Retina (tissue), 1 donor: Measurements from ENCODE around the gene ZDHHC20.
A peak's percentile ranks its signal among the peaks of the same experiment; 100 is the strongest.

Source experiments
- DNase-seq: peaks from one replicate; pipeline ENCODE4 v3.0.0-alpha.2; 2016

The ZDHHC20 gene, protein sequence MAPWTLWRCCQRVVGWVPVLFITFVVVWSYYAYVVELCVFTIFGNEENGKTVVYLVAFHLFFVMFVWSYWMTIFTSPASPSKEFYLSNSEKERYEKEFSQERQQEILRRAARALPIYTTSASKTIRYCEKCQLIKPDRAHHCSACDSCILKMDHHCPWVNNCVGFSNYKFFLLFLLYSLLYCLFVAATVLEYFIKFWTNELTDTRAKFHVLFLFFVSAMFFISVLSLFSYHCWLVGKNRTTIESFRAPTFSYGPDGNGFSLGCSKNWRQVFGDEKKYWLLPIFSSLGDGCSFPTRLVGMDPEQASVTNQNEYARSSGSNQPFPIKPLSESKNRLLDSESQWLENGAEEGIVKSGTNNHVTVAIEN

DNA sequence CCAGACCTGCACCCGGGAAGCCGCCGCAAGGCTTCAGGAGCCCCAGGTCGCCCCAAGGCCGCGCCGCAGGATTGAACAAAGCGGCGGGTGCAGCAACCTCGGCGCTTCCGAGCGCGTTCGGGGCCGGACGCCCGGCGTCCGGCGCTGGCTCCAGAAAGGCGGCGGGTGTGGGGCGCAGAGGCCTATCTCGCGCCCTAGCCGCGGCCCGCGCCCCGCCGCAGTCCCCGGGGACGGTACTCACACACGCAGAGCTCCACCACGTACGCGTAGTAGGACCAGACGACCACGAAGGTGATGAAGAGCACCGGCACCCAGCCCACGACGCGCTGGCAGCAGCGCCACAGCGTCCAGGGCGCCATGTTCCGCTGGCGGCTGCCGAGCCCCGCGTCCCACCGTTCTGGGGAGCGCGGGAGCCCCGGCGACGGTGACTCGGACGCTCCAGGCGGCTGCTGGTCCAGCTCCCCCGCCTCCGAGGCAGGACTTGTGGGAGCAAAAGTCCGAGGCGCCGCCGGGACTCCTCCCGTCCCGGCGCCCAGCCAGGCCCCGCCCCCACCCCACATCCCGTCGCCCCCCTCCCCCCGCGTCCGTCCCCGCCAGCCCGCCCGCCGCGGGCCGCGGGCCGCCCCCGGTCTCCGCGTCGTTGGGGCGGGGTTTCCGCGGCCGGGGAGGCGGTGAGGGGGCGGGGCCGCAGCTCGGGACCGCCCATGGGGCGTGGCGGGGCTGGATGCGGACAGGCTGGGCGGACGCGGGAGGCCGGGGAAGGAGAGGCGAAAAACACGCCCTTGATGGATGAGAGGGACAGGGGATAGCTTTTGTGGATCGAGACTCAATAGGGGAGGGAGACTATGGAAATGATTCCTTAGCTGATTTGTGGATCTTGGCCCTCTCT lies at the start of gene ZDHHC20:
ZDHHC20 (minus strand) TSS at position 491 of the 889 bp plus-strand sequence; CDS start at position 359, 132 bp downstream.
- peak; percentile 89 for DNase-seq

DNA sequence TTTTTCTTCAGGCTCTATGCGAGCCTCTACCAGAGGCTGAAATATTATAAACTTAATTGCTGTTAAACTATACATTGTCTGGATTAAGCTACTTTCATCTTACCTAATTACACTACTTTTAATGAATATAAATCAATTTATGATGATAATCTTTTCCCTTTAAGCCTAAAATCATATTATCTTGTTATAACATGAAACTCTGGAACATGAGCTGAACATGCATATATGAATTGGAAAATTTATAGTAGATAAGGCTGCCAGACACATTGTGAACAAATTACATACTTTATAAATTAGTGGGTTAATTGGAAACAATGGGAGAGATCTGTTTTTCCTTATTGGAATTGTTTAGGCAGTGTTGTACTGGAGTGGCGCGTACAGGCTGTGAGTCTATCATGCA lies 45.3 kb upstream of the ZDHHC20 start:
- no peak for DNase-seq

DNA sequence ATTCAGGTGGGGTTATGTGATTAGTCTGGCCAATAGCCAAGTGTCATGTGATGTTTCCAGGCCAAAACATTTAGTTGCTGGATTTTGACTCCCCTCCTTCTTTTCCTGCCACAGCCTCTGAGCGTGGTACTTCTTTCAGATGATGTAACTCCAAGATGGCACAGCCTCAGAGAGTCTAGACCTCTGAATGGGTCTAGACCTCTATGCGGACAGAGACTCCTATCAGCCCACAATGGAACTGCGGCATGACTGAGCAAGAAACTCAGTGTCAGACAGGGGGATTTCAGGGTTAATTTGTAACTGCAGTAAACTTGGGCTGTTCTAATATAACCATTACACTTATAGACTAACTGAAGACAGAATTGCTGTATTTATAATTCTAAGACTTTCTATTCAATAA lies 42.6 kb upstream of the ZDHHC20 start:
- DNase-seq: no peak

DNA sequence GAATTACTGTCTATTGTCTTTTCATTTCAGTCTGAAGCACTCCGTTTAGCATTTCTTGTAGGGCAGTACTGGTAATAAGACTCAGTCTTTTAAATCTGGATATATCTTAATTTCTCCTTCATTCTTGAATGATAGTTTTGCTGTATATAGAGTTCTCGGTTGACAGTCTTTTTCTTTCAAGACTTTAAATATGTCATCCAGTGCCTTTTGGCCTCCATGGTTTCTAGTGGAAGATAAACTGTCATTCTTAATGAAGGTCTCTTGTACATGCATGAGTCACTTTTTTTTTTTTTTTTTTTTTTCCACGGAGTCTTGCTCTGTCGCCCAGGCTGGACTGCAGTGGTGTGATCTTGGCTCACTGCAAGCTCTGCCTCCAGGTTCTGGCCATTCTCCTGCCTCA lies 27.2 kb upstream of the ZDHHC20 start:
- no peak for DNase-seq

DNA sequence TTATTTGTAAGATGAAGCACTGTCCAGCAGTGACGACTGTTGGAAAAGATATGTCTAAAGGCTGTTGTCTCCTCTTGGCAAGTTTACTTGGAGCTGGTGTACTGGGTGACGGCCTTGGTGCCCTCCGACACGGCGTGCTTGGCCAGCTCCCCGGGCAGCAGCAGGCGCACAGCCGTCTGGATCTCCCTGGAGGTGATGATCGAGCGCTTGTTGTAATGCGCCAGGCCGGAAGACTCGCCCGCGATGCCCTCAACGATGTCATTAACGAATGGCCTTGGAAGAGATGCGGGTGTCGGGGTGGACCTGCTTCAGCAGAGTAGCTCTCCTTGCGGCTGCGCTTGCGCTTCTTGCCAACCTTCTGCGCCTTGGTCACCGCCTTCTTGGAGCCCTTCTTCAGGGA lies 24.6 kb upstream of the ZDHHC20 start:
- no peak for DNase-seq

DNA sequence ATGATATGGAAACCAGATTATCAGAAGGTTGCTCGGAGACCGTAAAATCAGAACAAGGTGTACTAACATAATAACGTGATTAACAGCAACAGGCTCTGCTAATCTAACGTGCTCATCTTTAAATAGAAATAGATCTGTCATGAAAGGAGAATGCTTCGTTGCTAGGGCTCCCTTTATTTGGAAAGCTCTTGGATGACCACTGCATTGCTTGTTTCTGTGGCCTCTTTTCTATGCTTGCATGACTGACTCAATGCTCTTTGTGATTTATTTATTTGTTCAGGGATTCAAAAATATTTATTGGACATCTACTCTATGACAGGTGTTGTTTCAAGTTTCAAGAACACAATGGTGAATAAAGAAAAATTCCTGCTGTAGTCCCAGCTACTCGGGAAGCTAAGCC lies 22.3 kb upstream of the ZDHHC20 start:
- no peak for DNase-seq

DNA sequence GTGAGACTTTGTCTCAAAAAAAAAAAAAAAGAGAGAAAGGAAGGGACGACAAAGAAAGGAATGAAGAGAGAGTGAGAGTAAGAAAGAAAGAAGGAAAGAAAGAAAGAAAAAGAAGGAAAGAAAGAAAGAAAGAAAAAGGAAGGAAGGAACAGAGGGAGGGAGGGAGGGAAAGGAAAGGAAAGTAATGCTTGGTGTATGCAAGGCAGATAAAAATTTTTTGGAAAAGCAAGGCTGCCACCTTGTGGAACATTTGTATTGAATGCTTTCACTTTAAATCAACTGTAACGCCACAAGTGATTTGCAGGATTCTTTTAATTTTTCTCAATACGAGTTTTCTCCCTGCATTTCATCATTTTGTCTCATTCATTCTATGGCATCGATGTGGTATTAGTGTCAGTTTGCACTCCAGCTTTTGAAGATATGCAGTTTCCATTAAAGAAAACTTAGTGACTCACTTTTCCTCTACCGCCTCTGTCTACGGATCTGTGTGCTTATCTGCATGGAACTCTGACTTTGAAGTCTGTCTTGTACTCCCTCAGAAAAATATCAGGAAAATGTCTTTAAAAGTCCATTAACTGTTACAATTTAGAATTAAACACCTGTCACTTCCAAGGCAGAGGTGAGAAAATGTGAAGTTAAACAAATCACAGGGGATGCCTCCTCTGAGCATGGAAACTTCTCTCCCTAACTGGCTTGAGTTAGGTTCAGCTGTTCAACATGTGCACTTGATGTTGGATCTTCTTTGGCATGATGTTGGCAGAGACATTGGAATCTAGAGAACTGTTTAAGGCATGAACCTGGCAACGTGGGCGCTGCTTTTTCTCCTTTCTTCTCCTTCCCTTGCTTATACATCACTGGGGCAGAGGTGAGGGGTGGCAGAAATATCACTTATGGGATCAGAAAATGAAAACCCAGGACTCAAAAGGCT lies 20.0 kb upstream of the ZDHHC20 start:
- DNase-seq: peak; percentile 75

DNA sequence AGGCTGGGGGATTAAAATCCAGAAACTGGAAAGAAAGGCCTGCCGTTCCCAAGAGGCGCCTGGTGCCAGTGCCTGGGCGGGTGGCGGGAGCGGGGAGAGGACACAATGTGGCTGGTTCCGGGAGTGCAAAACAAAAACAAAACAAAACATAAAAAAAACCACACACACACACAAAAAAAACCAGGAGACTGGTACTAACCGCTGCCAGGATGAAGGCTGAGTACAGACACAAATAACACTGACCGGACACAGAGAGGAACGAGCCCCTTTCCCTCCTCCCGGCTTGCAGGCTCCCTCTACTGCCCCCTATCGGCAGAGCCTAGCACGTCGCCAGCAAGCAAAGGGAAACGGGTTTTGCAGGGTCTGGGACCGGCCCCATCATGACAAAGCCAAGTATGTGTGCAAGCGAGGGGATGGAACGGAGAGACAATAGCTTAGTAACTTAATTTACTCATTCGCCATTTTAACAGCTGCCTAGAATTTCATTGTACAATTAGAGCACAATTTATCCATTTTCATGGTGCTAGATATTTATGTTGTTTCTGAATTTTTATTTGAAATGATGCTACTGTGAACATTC lies 17.9 kb upstream of the ZDHHC20 start:
- peak; percentile 92 for DNase-seq

DNA sequence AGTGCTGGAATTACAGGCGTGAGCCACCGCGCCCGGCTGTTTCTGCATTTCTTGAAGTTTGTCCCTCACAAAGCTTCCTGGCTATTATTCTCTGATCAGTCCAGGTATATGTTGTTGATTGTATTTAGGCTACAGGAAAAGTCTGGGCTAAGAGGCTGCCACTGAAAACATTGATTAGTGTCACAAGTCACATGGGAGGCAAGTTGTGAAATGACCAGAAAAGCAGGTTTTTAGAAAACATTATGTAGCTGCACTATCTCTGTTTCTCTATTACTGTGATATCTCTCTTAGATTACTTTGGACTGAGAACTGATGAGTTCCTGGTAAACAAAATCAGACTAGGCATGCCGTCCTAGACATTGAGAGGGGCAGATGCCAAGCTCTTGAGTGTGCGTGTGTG lies 16.0 kb upstream of the ZDHHC20 start:
- DNase-seq: no peak

DNA sequence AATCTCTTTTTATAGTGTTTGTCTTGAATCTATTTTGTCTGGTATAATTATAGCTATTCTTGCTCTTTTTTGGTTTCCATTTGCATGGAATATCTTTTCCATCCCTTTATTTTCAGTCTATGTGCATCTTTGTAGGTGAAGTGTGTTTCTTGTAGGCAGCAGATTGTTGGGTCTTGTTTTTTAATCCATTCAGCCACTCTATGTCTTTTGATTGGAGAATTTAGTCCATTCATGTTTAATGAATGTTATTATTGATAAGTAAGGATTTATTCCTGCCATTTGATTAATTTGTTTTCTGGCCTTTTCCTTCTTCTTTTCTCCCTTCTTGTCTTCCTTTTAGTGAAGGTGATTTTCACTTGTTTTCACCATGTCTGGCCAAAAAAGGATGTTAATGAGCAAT lies 11.7 kb upstream of the ZDHHC20 start:
- DNase-seq: no peak

DNA sequence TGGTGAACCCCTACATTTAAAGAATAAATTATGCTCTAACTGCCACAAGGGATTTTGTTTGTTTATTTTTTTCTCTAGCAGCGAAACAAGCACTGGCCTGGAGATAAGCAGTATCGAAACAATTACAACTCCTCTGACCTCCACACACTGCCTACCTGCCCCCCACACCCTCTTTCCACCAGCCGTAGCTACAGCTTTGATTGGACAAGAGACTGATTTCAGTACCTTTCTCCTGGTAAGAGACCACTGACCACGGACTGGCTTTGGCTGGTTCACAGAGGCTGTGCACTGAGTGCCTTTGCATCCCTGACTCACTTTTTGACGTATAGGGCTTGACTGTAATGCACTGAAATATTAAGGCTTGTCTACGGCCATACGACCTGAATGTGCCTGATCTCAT lies 7.4 kb upstream of the ZDHHC20 start:
- no peak for DNase-seq

DNA sequence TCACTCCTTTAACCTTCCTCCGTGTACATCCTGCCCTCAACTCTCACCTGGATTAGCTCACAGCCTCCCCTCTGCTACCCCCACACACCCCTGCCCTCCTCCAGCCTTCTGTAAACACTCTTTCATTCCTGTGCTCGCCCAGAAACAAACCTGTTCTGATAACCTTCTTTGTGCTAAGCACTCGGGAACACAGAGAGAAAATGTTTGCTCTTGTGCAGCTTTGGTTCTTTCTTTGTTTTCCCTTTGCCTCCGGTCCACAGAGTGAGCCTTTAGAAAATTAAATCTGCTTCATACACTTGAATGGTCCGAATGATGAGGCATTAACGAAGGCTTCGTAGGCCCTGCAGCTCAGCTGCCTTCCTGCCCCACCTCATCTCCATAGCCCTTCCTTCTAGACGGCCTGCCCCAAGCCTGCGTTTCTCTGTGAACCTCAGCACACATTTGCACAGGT lies 6.6 kb upstream of the ZDHHC20 start:
- DNase-seq: no peak

DNA sequence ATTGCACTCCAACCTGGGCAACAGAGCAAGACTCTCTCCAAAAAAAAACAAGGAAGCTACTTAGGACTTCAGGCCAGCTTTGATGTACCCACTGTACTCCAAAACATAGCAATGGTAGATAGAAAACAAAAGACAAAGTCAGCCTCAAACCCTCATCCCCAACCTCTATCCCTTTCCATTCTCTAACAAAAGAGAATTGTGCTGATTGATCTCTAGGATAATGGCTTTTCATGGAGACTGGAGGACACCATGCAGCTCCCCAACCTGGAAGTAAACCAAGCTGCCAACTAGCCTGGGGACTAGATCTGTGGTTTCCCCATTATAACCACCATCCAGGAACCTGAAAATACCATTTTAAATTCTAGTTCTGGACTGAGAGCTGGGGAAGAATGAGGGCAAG lies 4.3 kb upstream of the ZDHHC20 start:
- DNase-seq: no peak

DNA sequence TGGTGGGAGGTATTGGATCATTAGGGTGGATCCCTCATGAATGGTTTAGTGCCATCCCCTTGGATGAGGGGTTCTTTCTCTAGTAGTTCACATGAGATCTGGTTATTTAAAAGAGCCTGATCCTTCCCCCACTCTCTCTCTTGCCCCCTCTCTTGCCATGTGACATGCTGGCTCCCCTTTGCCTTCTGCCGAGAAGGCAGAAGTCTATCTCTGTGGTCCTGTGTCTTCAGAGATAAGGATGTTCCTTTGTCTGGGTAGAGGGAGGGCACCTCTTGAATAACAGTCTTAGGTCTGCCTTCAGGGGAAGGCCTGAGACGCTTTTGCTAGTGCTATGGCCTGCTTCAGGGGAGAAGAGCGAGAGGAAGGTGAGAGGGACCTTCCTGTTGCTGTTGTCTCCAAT lies 2.0 kb upstream of the ZDHHC20 start:
- DNase-seq: no peak

DNA sequence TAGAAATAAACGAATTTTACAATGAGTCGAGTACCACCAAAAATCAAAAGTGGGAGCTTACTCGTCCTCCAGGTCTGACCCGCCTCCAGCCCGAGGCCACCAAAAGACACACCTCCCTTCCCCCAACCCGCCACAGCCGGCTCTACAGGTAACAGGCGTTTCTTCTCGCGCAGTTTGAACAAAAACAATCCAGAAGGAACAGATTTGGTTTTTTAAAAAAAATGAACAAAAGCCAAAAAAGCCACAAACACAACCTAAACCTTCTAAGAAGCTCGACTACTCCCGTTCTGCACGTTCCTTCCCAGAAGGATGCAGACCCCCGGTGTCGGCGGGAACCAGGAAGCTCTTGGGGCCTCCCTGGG lies 671 bp downstream of the ZDHHC20 start:
- no peak for DNase-seq

DNA sequence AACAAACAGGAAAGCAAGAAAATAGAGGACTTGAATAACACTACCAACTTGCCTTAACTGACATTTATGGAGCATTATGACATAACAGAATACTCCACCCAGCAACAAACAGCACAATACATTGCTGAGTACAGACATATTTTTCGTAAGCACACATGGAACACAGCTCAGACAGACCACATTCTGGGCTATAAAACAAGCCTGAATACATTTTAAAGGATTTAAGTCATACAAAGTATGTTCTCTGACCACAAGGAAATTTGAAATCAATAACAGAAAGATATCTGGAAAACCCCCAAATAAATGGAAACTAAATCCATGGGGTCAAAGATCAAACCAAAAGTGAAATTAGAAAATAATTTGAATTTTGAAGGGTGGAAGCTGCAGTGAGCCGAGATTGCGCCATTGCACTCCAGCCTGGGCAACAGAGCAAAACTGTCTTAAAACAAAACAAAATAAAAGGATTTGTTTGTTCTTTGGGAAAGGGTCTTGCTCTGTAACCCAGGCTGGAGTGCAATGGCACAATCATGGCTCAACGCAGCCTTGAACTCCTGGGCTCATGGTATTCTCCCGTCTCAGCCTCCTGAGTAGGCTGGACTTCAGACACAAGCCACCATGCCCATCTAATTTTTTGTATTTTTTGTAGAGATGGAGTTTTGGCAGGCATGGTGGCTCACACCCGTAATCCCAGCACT lies 5.6 kb downstream of the ZDHHC20 start:
- no peak for DNase-seq

DNA sequence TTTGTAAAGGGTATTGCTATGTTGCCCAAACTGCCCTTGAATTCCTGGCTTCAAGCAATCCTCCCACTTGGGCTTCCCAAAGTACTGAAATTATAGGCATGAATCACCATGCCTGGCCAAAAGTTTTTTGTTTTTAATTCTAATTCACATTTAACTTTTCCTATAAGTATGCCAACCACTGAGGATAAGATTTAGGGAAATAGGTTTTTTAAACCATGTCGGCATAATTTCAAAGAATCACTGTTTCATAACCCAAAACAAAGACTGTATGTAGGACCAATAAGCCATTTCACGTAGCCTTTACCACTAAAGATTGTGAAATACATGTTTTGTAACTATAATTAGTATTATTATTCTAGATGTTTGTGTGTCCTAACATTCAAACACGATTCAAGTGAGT lies 8.2 kb downstream of the ZDHHC20 start:
- no peak for DNase-seq

DNA sequence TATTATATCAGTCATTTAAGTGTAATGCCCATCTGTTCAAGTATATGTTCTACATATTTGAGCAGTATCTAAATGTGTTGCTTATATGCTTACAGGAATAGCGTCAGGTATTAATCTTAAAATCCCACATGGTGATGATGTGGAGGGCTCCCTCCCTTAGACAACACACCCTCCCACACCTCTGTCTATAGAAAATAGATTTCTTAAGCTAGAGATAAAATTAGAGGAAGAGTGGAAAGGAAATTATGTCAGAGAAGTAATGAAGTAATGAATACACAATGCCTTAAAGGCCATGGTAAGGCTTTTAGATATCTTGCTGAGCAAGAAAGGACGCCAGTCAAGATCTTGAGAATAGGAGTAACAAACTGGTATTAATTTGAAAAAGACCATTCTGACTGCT lies 12.4 kb downstream of the ZDHHC20 start:
- no peak for DNase-seq

DNA sequence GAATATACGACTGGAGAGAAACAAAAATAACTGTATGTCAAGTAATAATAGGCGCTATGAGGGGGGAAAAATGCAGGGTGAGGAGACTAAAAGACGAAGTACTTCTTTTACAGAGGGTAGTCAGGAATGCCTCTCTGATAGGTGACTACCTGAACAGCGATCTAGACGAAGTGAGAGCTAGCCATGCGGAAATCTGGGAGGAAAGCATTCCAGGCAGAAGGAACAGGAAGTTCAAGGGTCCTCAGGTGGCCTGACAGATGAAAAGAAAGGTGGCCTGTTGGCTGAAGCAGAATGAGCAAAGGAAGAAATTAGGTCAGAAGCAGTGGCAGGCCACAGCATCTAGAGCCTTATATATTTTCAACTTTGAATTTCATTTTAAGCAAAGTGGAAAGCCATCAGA lies 13.3 kb downstream of the ZDHHC20 start:
- no peak for DNase-seq

DNA sequence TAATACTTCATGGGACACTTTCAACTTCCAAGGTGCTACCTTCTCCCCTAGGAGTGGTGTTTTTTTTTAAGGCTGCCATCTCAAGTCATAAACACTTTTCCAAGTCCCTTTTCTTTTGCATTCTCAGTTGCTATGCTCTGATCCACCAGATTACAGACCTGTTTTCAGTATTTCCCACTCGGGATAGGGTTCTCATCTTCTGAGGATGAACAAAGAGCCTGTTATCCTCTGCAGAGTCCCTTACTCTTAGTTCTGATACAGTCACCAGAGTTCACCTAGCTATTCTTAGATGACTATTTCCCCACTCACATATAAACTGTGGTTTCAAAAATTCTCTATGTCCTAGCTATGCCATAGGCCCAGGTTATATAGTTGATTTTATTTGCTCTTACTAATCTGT lies 15.9 kb downstream of the ZDHHC20 start:
- no peak for DNase-seq

DNA sequence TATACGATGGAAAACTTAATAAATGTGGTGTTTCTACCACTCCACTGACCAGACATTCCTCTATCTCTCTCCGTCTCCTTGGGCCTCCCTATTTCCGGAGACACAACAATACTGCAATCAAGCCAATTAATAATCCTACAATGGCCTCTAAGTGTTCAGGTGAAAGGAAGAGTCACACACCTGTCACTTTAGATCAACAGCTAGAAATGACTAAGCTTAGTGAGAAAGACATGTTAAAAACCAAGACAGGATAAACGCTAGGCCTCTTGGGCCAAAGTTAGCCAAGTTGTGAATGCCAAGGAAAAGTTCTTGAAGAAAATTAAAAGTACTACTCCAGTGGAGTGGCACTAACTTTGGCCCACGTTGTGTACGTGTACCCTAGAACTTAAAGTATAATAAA lies 22.5 kb downstream of the ZDHHC20 start:
- no peak for DNase-seq

DNA sequence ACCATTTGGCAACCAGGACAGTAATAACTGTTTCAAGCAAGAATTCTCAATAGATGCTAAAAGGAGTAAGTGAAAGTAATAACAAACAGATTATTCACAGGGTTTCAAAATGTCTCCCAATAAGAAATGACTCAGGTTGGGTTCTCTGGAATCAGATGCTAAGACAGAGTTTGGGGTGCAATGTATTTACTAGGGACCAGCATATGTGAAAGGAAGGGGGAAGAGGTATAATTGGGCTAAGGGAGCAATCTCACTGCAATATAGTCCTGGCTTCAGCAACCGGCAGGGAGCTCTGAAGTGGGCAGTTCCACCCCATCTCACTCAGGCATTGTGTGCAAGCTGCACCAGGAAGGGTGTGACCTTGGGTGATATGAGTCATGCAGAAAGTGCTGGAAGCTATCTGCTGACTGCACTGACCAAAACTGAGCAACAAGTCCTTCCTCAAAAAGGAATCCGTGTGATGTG lies 23.4 kb downstream of the ZDHHC20 start:
- no peak for DNase-seq
